ENCODE measurements around the gene FEM1B.

Gene FEM1B

DNA sequence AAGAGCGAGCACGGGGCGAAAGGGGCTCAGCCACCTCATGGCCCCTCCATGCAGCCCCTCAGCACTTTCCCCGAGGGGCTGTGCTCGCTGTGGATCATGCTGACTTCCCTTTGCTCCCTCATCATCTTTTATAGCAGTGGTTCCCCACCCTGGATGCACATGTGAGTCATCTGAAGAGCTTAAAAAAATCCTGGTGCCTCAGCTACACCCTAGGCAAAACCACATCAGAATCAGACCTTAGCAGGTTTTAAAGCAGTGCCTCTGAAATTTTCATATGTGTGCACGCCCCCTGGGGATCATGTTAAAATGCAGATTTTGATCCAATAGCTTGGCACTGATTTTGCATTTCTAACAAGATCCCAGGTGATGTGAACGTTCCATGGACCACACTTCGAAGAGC, 50.9 kb downstream of the FEM1B start:
- Histone ChIP-seq H4K20me1 (no peaks in the 10 kb centered on the region), H3K27me3 (no peaks in the 10 kb centered on the region)
- TF ChIP-seq Cebpa-rat (IDR thresholded peaks at IDR 0.05) = no peak

DNA sequence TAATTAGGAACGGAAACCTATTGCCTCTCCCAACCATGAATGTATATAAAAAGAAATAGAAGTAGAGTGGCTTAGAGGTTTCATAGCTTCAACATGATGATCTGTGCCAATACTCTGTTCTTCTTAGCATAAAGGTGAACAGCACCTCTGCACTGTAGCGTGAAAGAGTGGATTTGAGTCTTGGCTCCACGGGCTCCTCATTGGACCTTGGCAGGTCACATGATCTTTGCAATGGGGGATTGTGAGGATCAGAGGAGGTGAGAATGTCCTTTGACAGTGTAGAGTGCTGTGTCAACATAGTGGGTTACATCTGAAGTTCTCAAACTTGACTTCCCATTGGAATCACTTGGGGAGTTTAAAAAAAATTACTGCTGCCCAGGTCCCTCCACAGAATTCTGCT, 51.4 kb downstream of the FEM1B start:
- Histone ChIP-seq H3K27me3 (no peaks in the 10 kb centered on the region), H3K36me3 (no peaks in the 10 kb centered on the region), H3K4me2 (peak overlapping the region in 6 of 11 experiments; percentile 73 to 93 (median 80); a peak in 8 of 22 replicates), H3K4me3 (no peak overlapping the region), H3K9ac (no peak overlapping the region), H3K27ac (no peak overlapping the region), H4K20me1 (0 out of 22 replicates have a peak, but pooled peaks cover 0 to 1% (median 0%) of the 10 kb centered on the region in 11 experiments), H3K9me3 (replicated peaks in 1 of 11) (no peaks in the 10 kb centered on the region), H3K4me1 (peaks cover 41 to 85% (median 55%) of the 10 kb centered on the region in 10 experiments)
- no peak for TF ChIP-seq Cebpa-rat (IDR thresholded peaks at IDR 0.05)

More for the DNA sequence above, 50.9 kb downstream of the FEM1B start:
- Histone ChIP-seq H3K4me3 (no peak overlapping the region), H3K4me1 (peaks cover 36 to 80% (median 49%) of the 10 kb centered on the region in 10 experiments), H3K9ac (no peak overlapping the region), H3K27ac (no peak overlapping the region), H3K9me3 (replicated peaks in 1 of 11) (no peaks in the 10 kb centered on the region), H3K36me3 (no peaks in the 10 kb centered on the region), H3K4me2 (peak overlapping the region; percentile 61 to 93 (median 74); a peak in 15 of 22 replicates)

DNA sequence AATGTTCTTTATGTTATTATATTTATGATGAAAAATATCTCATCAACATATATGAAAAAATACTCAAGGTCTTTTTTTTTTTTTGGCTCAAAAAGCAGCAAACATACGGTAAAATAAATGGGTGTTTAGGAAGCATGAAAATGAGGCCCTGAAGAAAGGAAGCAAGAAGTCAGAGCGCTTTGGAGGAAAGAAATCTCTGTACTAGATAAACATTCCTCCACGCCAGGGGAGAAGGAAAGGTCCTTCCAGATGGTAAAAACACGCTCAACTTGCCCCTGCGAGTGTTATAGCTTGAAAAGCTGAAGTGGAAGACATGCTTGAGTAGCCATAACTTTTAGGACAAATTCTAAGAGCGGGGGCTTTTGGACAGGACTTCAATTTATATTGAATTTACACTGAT, 52.9 kb downstream of the FEM1B start:
- H3K4me1 ChIP-seq = peaks cover 55 to 100% (median 69%) of the 10 kb centered on the region in 10 experiments
- no peak for TF ChIP-seq Cebpa-rat (IDR thresholded peaks at IDR 0.05)
- H3K27ac ChIP-seq = no peak overlapping the region
- H4K20me1 ChIP-seq = 0 out of 22 replicates have a peak, but pooled peaks cover 0 to 8% (median 0%) of the 10 kb centered on the region in 11 experiments
- H3K27me3 ChIP-seq = no peaks in the 10 kb centered on the region
- H3K4me2 ChIP-seq = peak overlapping the region in 4 of 11 experiments; percentile 17 to 54 (median 39); a peak in 6 of 22 replicates
- no peaks in the 10 kb centered on the region for H3K9me3 ChIP-seq (replicated peaks in 1 of 11)
- H3K4me3 ChIP-seq = no peak overlapping the region
- no peak overlapping the region for H3K9ac ChIP-seq
- H3K36me3 ChIP-seq = no peaks in the 10 kb centered on the region

DNA sequence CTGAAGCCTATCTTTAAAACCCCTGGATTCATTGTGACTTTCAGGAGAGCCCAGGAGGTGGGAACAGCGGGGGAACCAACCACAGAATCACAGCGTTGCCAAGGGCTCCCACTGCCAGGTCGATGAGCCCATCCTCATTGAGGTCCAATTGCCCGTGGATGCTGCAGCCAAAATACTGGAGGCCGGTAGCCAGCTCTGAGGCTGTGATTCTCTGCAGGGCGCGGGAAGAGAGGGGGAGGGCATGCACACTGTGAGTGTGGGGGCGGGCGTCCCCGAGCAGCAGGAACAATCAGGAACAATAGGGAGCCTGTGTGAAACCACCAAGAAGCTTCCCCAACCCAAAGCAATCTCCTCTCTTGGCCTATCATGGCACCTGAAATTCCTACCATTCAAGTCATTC, 53.4 kb downstream of the FEM1B start:
- TF ChIP-seq Cebpa-rat (IDR thresholded peaks at IDR 0.05) = no peak
- Histone ChIP-seq H3K4me3 (no peak overlapping the region), H3K27ac (no peak overlapping the region), H3K36me3 (no peaks in the 10 kb centered on the region), H3K4me2 (peak overlapping the region in 8 of 11 experiments; percentile 2 to 54 (median 32); a peak in 11 of 22 replicates), H4K20me1 (0 out of 22 replicates have a peak, but pooled peaks cover 0 to 8% (median 0%) of the 10 kb centered on the region in 11 experiments), H3K4me1 (peaks cover 53 to 100% (median 68%) of the 10 kb centered on the region in 10 experiments), H3K9ac (no peak overlapping the region), H3K27me3 (no peaks in the 10 kb centered on the region), H3K9me3 (replicated peaks in 1 of 11) (no peaks in the 10 kb centered on the region)

DNA sequence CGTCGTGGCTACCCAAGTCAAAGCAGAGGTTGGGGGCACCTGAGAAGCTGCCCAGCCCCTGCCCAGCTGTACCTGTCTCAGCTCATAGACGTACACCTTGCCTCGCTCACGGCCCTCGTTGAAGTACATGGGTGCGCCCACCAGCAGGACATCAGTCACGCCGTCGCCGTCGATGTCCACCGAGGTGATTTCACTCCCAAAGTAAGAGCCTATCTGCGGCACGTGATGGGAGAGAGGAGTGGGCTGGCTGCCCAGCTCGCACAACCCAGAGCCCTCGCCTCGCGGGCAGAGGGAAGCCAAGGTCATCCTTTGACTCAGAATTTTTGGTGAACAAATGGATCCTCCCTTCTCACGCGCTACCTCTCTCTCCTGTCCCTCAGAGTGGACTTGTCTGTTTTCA, 54.7 kb downstream of the FEM1B start:
- no peaks in the 10 kb centered on the region for H3K36me3 ChIP-seq
- TF ChIP-seq Cebpa-rat (IDR thresholded peaks at IDR 0.05) = no peak
- peak overlapping the region in 2 of 11 experiments; percentile 36 to 93; a peak in 3 of 22 replicates for H3K4me2 ChIP-seq
- H3K27ac ChIP-seq = no peak overlapping the region
- H3K27me3 ChIP-seq = no peaks in the 10 kb centered on the region
- H3K4me1 ChIP-seq = peaks cover 42 to 100% (median 58%) of the 10 kb centered on the region in 10 experiments
- H4K20me1 ChIP-seq = 0 out of 22 replicates have a peak, but pooled peaks cover 0 to 8% (median 0%) of the 10 kb centered on the region in 11 experiments
- H3K9me3 ChIP-seq (replicated peaks in 1 of 11) = no peaks in the 10 kb centered on the region
- H3K9ac ChIP-seq = no peak overlapping the region
- no peak overlapping the region for H3K4me3 ChIP-seq

DNA sequence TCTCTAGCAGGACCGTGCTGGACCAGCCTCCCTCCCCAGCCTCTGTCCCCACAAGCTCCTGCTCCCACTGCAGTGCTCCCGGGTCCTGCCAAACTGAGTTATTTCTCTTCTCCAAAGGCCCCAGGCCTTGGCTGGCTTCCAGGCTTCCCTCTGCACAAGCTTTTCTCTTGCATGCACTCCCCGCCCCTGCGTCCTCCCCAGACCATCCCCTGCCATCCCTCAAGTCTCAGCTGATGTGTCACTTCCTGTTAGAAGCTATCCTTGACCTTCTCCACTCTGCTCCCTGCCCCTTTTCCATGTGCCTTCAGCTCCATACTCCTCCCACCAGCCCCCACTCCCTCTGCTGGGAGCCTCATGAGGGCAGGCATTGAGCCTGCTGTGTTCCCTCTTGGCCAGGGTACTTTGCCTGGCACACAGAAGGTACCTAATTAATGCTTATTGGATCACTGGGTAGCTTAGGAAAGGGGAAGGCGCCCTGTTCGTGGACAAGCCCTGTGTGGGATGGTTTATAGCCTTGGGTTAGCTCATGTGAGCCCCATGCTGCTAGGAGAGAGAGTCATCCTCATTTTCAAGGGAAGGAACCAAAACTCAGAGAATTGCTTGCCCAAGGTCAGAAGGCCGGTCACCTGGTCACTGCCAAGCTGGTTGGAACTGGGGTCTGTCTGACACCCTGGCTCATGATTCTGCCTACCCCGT, 56.4 kb downstream of the FEM1B start:
- no peaks in the 10 kb centered on the region for H3K9me3 ChIP-seq (replicated peaks in 1 of 11)
- H3K27me3 ChIP-seq = no peaks in the 10 kb centered on the region; a peak in 1 of 22 replicates
- TF ChIP-seq Cebpa-rat (IDR thresholded peaks at IDR 0.05) = no peak
- H4K20me1 ChIP-seq = 0 out of 22 replicates have a peak, but pooled peaks cover 0 to 8% (median 0%) of the 10 kb centered on the region in 11 experiments
- H3K9ac ChIP-seq = peak overlapping the region in 8 of 11 experiments; percentile 2 to 31 (median 16); a peak in 7 of 22 replicates
- peaks cover 40 to 91% (median 56%) of the 10 kb centered on the region in 10 experiments for H3K4me1 ChIP-seq
- H3K27ac ChIP-seq = peak overlapping the region in 8 of 11 experiments; percentile 19 to 71 (median 45); a peak in 10 of 22 replicates
- H3K36me3 ChIP-seq = no peaks in the 10 kb centered on the region
- H3K4me3 ChIP-seq = peak overlapping the region in 2 of 10 experiments; percentile 2 to 14; a peak in 1 of 20 replicates
- peak overlapping the region; percentile 63 to 95 (median 82) for H3K4me2 ChIP-seq

DNA sequence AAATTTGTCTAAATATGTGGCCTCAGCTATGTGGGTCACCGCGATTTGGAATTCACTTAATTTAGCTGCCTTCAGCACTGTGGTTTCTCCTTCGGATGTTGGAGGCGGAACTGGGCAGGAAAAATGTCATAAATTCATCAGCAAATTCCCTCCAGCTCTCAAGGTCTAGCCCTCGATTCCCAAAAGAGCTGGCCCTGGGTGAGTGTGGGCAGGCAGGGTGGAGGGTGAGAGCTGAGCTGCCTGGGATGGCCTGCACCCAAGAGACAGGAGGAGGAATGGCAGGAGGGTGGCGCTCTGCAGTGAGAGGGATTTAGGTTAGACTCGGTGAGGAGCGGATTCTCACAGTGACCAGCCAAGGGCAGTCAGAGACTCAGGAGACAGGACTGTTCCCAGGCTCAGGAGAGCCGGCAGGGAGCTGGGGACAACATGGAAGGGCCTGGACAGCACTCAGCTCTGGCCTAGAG, 57.1 kb downstream of the FEM1B start:
- Histone ChIP-seq H3K4me2 (peak overlapping the region; percentile 63 to 95 (median 82)), H3K27ac (peak overlapping the region in 8 of 11 experiments; percentile 0 to 71 (median 45); a peak in 13 of 22 replicates)
- no peak for TF ChIP-seq Cebpa-rat (IDR thresholded peaks at IDR 0.05)

DNA sequence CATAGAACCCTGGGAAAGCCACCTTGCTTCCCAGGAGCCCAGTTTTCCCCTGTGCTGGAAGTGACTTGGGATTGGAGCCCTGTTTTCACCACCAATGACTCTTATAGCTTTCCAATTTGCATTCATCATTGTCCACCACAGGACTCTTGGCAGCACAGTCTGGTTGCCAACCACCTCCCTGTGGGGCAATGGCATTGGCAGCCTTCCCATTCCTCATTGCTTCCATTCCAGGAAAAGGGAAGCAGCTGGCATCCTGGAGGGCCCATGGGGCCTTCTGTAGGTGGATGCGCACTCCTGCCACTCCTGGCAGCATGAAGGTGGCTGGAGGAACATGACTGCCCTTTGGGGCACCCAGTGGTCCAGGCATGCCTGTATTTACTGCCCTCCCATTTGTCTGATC, 57.7 kb downstream of the FEM1B start:
- Histone ChIP-seq H3K36me3 (no peaks in the 10 kb centered on the region), H3K9ac (peak overlapping the region in 4 of 11 experiments; percentile 5 to 29 (median 26); a peak in 2 of 22 replicates), H3K9me3 (replicated peaks in 1 of 11) (no peaks in the 10 kb centered on the region), H4K20me1 (0 out of 22 replicates have a peak, but pooled peaks cover 0 to 8% (median 0%) of the 10 kb centered on the region in 11 experiments), H3K4me2 (peak overlapping the region; percentile 63 to 95 (median 82)), H3K27me3 (no peaks in the 10 kb centered on the region; a peak in 1 of 22 replicates), H3K4me3 (no peak overlapping the region), H3K27ac (peak overlapping the region in 5 of 11 experiments; percentile 0 to 71 (median 65); a peak in 7 of 22 replicates), H3K4me1 (peaks cover 40 to 79% (median 56%) of the 10 kb centered on the region in 10 experiments)
- TF ChIP-seq Cebpa-rat (IDR thresholded peaks at IDR 0.05) = no peak

More for the DNA sequence above, 57.1 kb downstream of the FEM1B start:
- Histone ChIP-seq H4K20me1 (0 out of 22 replicates have a peak, but pooled peaks cover 0 to 8% (median 0%) of the 10 kb centered on the region in 11 experiments), H3K9me3 (replicated peaks in 1 of 11) (no peaks in the 10 kb centered on the region), H3K9ac (peak overlapping the region in 8 of 11 experiments; percentile 2 to 29 (median 21); a peak in 8 of 22 replicates), H3K27me3 (no peaks in the 10 kb centered on the region; a peak in 1 of 22 replicates), H3K4me1 (peaks cover 40 to 84% (median 54%) of the 10 kb centered on the region in 10 experiments), H3K36me3 (no peaks in the 10 kb centered on the region), H3K4me3 (peak overlapping the region in 2 of 10 experiments; percentile 2 to 14; a peak in 1 of 20 replicates)

DNA sequence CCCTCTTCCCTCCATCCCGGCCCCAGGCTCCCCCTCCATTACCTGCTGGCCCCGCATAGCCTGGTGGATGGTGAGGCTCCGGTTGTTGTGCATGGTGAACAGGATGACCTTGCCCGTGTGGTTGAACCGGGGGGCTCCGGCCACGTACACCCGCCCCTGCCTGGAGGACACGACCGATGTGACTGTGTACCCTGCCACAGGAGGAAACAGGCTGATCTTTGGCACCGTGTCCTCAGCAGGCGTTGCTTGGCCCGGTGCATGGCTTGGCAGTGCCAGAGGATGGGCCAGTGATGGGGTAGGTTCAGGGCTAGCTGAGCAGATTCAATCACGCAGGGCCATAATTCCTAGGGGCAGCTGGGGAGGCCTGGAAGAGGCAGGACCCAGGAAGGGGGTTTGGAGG, 58.1 kb downstream of the FEM1B start:
- H3K27ac ChIP-seq = no peak overlapping the region
- peaks cover 43 to 79% (median 58%) of the 10 kb centered on the region in 10 experiments for H3K4me1 ChIP-seq
- 0 out of 22 replicates have a peak, but pooled peaks cover 0 to 8% (median 0%) of the 10 kb centered on the region in 11 experiments for H4K20me1 ChIP-seq
- H3K9ac ChIP-seq = no peak overlapping the region
- no peaks in the 10 kb centered on the region for H3K9me3 ChIP-seq (replicated peaks in 1 of 11)
- TF ChIP-seq Cebpa-rat (IDR thresholded peaks at IDR 0.05) = no peak
- H3K4me3 ChIP-seq = no peak overlapping the region
- no peaks in the 10 kb centered on the region for H3K36me3 ChIP-seq
- no peaks in the 10 kb centered on the region; a peak in 1 of 22 replicates for H3K27me3 ChIP-seq
- peak overlapping the region; percentile 63 to 95 (median 82); a peak in 19 of 22 replicates for H3K4me2 ChIP-seq

All from BLaER1 treated with 17β-estradiol and CSF1 and Interleukin-3, amounts not matched to agents 10 nM and 100 nM (cell line).